Esophagus muscularis mucosa (tissue), 4 donors: ENCODE data around the gene SCN11A. TPM values are rescaled to one million over a fixed set of nuclear protein-coding genes. Genes with fewer than 3 reads are reported as not detected.

ENCODE experiments used
- DNase-seq: peaks from one replicate; pipeline ENCODE4 v3.0.0-alpha.2; 2017; ENCODE audit errors: extremely low spot score
- H3K27ac ChIP-seq, 4 donors: fragments of 200-600 bp; sonication (generic); replicated peaks in 1 of 4; 1 replicate in 3 of 4; 2 replicates in 1 of 4; pipeline ENCODE4 v1.5.1; 2016 to 2019; ENCODE audit warnings: mild to moderate bottlenecking in 1 of 4
- H3K27me3 ChIP-seq, 4 donors: fragments of 200-600 bp; sonication (generic); one replicate each; pipeline versions ENCODE4 v1.5.1 to v1.6.0; 2016 to 2019
- H3K36me3 ChIP-seq, 4 donors: fragments of 200-600 bp; sonication (generic); one replicate each; pipeline ENCODE4 v1.5.1; 2016 to 2019
- H3K4me1 ChIP-seq, 4 donors: fragments of 200-600 bp; sonication (generic); one replicate each; pipeline ENCODE4 v1.5.1; 2016 to 2019
- H3K4me3 ChIP-seq, 4 donors: fragments of 200-600 bp; sonication (generic); 1 replicate in 2 of 4; 2 replicates in 2 of 4; pipeline ENCODE4 v1.5.1; 2016 to 2019; ENCODE audit warnings: mild to moderate bottlenecking in 4 of 4, moderate library complexity in 1 of 4
- H3K9me3 ChIP-seq, 4 donors: fragments of 200-600 bp; sonication (generic); 1 replicate in 3 of 4; 2 replicates in 1 of 4; pipeline ENCODE4 v1.5.1; 2016 to 2019
- CTCF ChIP-seq, 3 experiments: fragments of 200-600 bp in 2 of 3; fragments of 450-650 bp in 1 of 3; sonication (generic) in 2 of 3; IDR thresholded peaks; one replicate each; pipeline ENCODE4 v1.5.1; 2017 to 2019; ENCODE audit warnings: antibody characterized with exemption in 3 of 3, mild to moderate bottlenecking in 2 of 3, moderate library complexity in 1 of 3
- EP300 ChIP-seq: sonication (generic); formaldehyde crosslinking; IDR thresholded peaks from one replicate; pipeline ENCODE4 v1.6.1; 2017; ENCODE audit warnings: antibody characterized with exemption
- POLR2A ChIP-seq: fragments of 450-650 bp; IDR thresholded peaks from one replicate; pipeline ENCODE4 v1.6.1; 2017; ENCODE audit warnings: antibody characterized with exemption, moderate library complexity, mild to moderate bottlenecking, low read depth
- POLR2AphosphoS5 ChIP-seq, 2 donors: sonication (generic); formaldehyde crosslinking; IDR thresholded peaks; one replicate each; pipeline ENCODE4 v1.6.1; 2017; ENCODE audit warnings: antibody characterized with exemption in 2 of 2
- WGBS: methylation state at CpG from one replicate; pipeline ENCODE4 v1.1.5; 2018; 5-methylcytosine and 5-hydroxymethylcytosine counted together
- intact Hi-C: fragments of 100-400 bp; cut with DNase I; formaldehyde crosslinking; loops from one replicate; pipeline ENCODE4 v1.15.1; 2023
- total RNA-seq, 4 donors: library from RNA; depleted of rRNA; stranded (reverse); fragments of >200 nt; gene quantifications; one replicate each; pipeline versions ENCODE4 v1.1.0 to v1.2.1, GENCODE V29; 2016

The SCN11A gene
- total RNA-seq, 4 donors from 2014 or later: 0.34 to 0.99 (median 0.56) TPM

GRCh38 chr3:39068556-39068955 is 16.8 kb upstream of the SCN11A start:
- intact Hi-C loops: no loop called here
- Histone ChIP-seq H3K4me1 (peaks cover 0 to 6% (median 0%) of the 10 kb centered on the region in 4 donors), H3K36me3 (peaks cover 28 to 91% (median 66%) of the 10 kb centered on the region in 4 donors), H3K4me3 (no peak overlapping the region), H3K9me3 (no peaks in the 10 kb centered on the region), H3K27me3 (no peaks in the 10 kb centered on the region), H3K27ac (no peak overlapping the region)
- WGBS: 65% methylated on average over 3 of the region's 3 CpGs
- TF ChIP-seq POLR2A (no peak), POLR2AphosphoS5 (IDR thresholded peaks at IDR 0.05) (no peak), CTCF (IDR thresholded peaks at IDR 0.05) (no peak), EP300 (no peak)
- DNase-seq: no peak

- no peaks in the 10 kb centered on the region for H3K9me3 ChIP-seq
- intact Hi-C loops: no loop called here
- no peak overlapping the region for H3K4me3 ChIP-seq
- no peak overlapping the region for H3K27ac ChIP-seq
- DNase-seq: no peak
- peaks cover 0 to 6% (median 1%) of the 10 kb centered on the region in 4 donors for H3K4me1 ChIP-seq
- no peak for TF ChIP-seq POLR2A
- TF ChIP-seq POLR2AphosphoS5 (IDR thresholded peaks at IDR 0.05): no peak
- no peak for TF ChIP-seq EP300
- TF ChIP-seq CTCF (IDR thresholded peaks at IDR 0.05): no peak
- H3K36me3 ChIP-seq: peaks cover 24 to 81% (median 56%) of the 10 kb centered on the region in 4 donors
- WGBS: 50% methylated on average over 1 of the region's 1 CpG
- no peaks in the 10 kb centered on the region for H3K27me3 ChIP-seq
Observed at GRCh38 chr3:39067286-39067685, 15.5 kb upstream of the SCN11A start.

GRCh38 chr3:39065197-39065596 is 13.5 kb upstream of the SCN11A start:
- H3K9me3 ChIP-seq: no peaks in the 10 kb centered on the region
- intact Hi-C loops: no loop called here
- peaks cover 0 to 6% (median 2%) of the 10 kb centered on the region in 4 donors for H3K4me1 ChIP-seq
- H3K36me3 ChIP-seq: peaks cover 17 to 61% (median 43%) of the 10 kb centered on the region in 4 donors
- H3K27me3 ChIP-seq: no peaks in the 10 kb centered on the region
- 45% methylated on average over 1 of the region's 1 CpG for WGBS
- TF ChIP-seq POLR2A: no peak
- TF ChIP-seq EP300: no peak
- no peak for TF ChIP-seq POLR2AphosphoS5 (IDR thresholded peaks at IDR 0.05)
- TF ChIP-seq CTCF (IDR thresholded peaks at IDR 0.05): peak in 1 of 3 experiments; percentile 15
- H3K4me3 ChIP-seq: no peak overlapping the region
- H3K27ac ChIP-seq: no peak overlapping the region
- DNase-seq: no peak

GRCh38 chr3:39064646-39065045 is 12.9 kb upstream of the SCN11A start:
- Histone ChIP-seq H3K27me3 (no peaks in the 10 kb centered on the region), H3K9me3 (no peaks in the 10 kb centered on the region), H3K36me3 (peaks cover 17 to 55% (median 39%) of the 10 kb centered on the region in 4 donors), H3K27ac (no peak overlapping the region), H3K4me3 (no peak overlapping the region), H3K4me1 (peaks cover 0 to 6% (median 2%) of the 10 kb centered on the region in 4 donors)
- TF ChIP-seq POLR2A: no peak
- TF ChIP-seq EP300: no peak
- TF ChIP-seq POLR2AphosphoS5 (IDR thresholded peaks at IDR 0.05): no peak
- no peak for TF ChIP-seq CTCF (IDR thresholded peaks at IDR 0.05)
- 96% methylated on average over 1 of the region's 1 CpG for WGBS
- intact Hi-C loops: no loop called here
- DNase-seq: no peak

- Histone ChIP-seq H3K27ac (no peak overlapping the region), H3K36me3 (peaks cover 7 to 40% (median 27%) of the 10 kb centered on the region in 4 donors)
- 87% methylated on average over 3 of the region's 3 CpGs for WGBS
Observed at GRCh38 chr3:39063143-39063542, 11.4 kb upstream of the SCN11A start.

More at GRCh38 chr3:39063143-39063542, 11.4 kb upstream of the SCN11A start:
- peaks cover 0 to 11% (median 3%) of the 10 kb centered on the region in 4 donors for H3K4me1 ChIP-seq
- H3K27me3 ChIP-seq: no peaks in the 10 kb centered on the region
- no peak overlapping the region for H3K4me3 ChIP-seq
- TF ChIP-seq POLR2AphosphoS5 (IDR thresholded peaks at IDR 0.05) (no peak), CTCF (IDR thresholded peaks at IDR 0.05) (no peak), POLR2A (no peak), EP300 (no peak)
- intact Hi-C loops: no loop called here
- no peaks in the 10 kb centered on the region for H3K9me3 ChIP-seq
- DNase-seq: no peak
